Measurements from ENCODE around the gene GPHN.

DNA sequence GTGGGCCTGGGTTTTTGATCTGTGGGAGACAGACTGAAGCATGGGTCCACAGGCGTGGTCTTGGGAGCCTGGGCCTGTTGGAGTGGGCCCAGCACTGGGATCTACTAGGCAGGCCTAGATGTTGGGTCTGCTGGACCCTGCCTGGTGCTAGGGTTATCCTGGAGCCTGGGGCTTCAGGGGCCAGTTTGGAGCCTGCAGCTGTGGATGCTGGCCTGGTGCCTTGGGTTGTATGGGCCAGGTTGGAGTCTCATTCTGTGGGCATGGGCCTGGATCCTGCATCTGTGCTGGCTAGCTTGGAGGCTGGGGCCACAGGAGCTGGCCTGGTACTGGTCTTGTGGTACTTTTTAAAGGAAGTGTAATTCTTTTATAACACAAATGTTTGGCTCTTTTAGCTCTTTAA is 68.0 kb downstream of the GPHN start:
- TF ChIP-seq POLR2AphosphoS5 (IDR thresholded peaks at IDR 0.05; ENCODE audit: borderline replicate concordance, low read depth, low read length) (no peak), EZH2 (IDR thresholded peaks at IDR 0.05) (no peak)
